Fibroblast of mammary gland (primary cell): ENCODE results near the gene EVA1B.

ENCODE experiments used
- DNase-seq: peaks from one replicate; pipeline ENCODE4 v3.0.0-alpha.2; 2010; ENCODE audit warnings: low read depth
- H3K4me3 ChIP-seq: 2 replicates; pipeline ENCODE4 v1.5.1; 2011; ENCODE audit warnings: low read depth, mild to moderate bottlenecking, low read length, moderate library complexity; ENCODE audit not compliant: control insufficient read depth
- TF ChIP-seq, protein P1 (sequence below): conservative IDR thresholded peaks from 2 replicates; pipeline ENCODE4 v1.5.1; 2011; ENCODE audit warnings: low read depth, low read length, inconsistent platforms; ENCODE audit not compliant: control insufficient read depth, insufficient read depth

EVA1B gene

DNA sequence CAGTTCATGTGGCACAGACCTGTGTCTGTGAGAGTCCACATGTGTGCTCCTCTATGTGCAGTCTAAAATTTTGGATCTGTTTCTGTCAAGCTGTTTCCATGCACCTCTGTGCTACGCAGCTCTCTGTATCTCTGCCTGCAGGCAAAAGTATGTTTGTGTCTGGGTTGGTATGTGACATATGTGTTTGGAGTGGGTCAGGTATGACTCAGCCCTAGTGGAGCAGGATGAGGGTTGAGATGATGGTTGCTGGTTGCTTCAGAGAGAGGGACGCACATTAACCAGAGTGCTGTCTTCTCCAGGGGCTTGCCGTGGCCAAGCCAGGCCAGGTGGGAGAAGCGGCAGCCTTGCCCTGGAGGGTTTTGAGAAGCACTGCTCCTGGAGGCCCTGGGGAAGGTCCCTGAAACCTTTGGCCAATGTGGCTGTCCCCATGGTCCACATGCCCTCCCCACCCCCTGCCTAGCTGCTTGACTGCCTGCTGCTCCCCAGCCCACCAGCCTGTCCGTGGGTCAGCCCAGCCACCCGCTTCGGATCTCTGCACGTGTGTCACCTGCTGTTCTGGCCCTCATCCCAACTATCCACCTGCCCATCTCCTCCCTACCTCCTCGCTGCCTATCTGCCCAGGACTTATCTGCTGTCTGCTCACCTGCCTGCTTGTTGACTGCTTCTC is 4.1 kb upstream of the EVA1B start:
- TF ChIP-seq, protein P1, sequence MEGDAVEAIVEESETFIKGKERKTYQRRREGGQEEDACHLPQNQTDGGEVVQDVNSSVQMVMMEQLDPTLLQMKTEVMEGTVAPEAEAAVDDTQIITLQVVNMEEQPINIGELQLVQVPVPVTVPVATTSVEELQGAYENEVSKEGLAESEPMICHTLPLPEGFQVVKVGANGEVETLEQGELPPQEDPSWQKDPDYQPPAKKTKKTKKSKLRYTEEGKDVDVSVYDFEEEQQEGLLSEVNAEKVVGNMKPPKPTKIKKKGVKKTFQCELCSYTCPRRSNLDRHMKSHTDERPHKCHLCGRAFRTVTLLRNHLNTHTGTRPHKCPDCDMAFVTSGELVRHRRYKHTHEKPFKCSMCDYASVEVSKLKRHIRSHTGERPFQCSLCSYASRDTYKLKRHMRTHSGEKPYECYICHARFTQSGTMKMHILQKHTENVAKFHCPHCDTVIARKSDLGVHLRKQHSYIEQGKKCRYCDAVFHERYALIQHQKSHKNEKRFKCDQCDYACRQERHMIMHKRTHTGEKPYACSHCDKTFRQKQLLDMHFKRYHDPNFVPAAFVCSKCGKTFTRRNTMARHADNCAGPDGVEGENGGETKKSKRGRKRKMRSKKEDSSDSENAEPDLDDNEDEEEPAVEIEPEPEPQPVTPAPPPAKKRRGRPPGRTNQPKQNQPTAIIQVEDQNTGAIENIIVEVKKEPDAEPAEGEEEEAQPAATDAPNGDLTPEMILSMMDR: no peak
- H3K4me3 ChIP-seq: no peak overlapping the region
- peak; percentile 54 for DNase-seq

DNA sequence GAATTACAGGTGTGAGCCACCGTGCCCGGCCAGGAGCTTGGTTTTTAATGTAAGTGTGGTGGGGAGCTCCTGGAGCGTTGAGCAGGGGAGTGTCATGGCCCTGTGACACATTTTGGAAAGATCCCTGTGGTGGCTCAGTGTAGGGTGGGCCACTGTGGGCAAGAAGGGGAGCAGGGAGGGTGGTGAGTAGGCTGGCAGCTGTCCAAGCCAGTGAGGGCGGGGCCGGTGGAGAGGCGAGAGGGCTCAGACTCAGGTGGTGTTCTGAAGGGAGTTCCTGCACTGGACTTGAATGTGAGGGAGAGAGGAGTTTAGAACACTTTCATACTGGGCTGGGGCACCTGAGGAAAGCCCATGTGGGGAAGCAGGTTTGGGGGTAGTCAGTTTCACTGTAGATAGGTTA is 3.1 kb upstream of the EVA1B start:
- TF ChIP-seq, protein P1: no peak
- no peak for DNase-seq
- H3K4me3 ChIP-seq: no peak overlapping the region

DNA sequence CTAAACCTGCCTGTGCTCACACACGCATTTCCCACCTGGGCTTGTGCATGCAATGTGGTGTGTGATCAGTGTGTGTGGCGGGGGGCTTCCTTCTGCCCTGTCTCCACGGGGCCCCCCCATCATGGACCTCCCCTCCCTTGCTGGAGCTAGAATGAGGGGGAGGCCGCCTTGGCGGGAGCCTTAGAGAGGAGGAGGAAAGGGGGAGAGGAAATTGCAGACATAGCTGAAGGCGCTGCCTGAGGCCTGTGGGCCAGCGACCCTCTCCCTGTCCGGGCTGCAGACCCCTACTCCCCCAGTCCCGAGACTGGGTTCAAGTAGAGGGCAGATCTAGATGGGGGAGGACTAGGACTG is 883 bp upstream of the EVA1B start:
- TF ChIP-seq, protein P1: no peak
- no peak overlapping the region for H3K4me3 ChIP-seq
- no peak for DNase-seq

DNA sequence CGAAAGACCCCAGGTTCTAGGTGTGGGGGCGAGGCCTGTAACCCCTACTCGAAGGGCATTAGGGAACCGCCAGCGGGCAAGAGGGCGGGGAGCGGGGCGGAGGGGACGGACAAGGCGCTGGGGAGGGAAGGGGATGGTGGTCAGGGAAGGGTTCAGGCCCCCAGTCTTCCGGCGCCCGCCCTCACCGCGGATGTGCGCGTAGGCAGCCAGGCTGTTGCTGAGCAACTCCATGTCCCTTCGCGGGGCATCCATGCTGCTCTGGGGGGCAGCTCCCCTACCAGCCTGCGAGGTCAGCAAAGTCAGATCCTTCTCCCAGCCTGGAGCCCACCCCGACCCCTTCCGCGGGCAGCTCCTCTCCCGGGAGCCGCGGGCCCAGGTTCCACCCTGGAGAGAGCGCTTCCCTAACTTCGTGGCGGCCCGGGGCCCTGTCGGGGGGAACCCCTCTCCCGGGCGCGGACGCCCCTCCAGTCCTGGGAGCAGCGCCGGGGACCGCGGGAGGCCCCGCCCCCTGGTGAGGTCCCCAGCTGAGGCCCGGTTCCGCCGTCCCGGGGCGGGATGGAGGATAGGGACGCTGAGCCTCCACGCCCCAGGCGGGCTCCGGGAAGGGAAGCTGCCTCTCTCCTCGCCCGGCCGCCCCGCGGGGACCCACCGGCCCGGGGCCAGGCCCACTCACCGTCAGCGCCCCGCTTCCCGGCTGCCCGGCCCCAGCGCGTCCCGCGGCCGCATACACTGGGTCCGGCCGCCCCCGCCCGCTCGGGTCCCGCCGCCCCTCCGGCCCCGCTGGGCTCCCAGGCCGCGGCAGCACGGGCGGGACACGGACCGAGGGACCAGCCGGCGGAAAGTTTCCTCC is 434 bp downstream of the EVA1B start:
- TF ChIP-seq, protein P1: no peak
- H3K4me3 ChIP-seq: peak overlapping the region; percentile 72
- peak; percentile 68 for DNase-seq

DNA sequence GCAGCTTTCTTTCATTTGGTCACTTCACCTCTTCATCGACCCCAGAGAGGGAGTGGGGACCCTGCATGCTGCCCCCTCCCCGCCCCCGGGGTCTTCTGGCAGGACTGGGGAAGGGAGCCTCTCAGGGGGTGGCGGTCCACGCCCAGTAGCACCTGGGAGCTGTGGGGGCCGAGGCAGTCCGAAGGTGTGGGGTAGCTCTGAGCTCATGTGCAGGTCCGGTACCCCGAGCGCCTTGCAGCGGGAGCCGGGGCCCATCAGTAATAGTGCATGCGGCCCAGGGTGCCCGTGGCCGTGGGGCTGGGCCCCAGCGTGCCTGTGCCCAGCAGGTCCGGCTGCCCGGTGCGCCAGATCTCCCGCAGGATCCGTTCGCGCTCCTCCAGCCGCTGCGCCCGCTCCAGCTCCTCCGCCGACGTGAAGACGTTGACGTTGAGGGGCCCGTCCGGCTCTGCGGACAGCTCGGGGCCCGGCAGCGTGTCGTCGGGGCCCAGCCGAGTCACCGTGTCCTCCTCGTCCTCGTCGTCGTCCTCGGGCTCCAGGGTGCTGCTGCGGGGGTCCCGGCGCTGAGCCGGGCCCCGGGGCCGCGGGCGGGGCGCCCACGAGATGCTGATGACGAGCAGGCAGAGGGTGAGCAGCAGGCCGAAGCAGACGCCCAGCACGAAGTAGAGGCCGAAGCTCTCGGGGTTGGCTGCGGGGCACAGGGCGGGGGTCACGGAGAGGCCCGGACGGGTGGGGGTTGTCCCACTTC is 1.2 kb downstream of the EVA1B start:
- H3K4me3 ChIP-seq: peak overlapping the region; percentile 72

DNA sequence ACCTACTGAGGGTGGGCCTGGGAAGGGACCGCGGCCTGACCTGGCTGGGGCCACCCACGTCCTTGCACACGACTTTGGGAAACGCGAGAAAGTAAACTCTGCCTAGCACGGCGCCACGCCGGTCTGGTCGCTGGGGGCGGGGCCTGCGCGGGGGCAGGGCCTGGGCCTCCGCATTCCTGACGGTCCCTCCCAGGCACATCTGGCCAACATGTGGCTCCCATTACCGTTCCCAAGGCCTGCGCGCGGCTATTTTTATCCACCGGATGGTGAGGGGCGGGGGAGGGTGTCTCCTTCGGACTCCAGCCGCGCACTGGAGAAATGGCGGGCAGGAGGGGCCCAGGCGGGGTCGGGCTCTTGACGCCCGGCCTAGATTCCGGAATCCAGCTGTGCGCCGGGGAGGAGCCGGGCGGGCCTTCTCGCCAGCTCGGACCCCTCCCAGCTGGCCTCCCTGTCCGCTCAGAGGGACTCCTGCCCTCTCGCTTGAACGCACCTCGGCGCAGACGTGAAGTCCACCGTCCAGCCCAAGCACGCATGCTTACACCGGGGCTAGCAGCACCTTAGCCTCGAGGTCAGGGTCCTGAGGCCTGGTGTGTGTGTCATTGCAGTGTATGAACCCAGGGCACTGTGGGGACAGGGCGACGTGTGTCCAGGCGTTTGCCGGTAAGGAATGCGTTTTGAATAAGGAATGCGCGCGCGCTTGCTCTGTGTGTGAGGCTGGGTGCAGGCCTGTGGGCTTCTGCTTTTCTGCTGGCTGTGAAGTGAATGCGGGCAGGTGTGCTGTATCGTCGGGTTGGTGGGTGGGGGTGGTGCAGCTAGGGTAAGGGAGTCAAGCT is 2.1 kb downstream of the EVA1B start:
- DNase-seq: peak; percentile 94
- H3K4me3 ChIP-seq: peak overlapping the region; percentile 72
- TF ChIP-seq, protein P1: no peak

More for the DNA sequence above, 1.2 kb downstream of the EVA1B start:
- TF ChIP-seq, protein P1: no peak
- DNase-seq: peak; percentile 18
